Measurements from ENCODE around the gene CIART. TPM values are rescaled to one million over a fixed set of nuclear protein-coding genes. Genes with fewer than 3 reads are reported as not detected.

The CIART gene
- total RNA-seq, 4 donors from 2014 or later: 3.5 to 28.3 (median 14.2) TPM

DNA sequence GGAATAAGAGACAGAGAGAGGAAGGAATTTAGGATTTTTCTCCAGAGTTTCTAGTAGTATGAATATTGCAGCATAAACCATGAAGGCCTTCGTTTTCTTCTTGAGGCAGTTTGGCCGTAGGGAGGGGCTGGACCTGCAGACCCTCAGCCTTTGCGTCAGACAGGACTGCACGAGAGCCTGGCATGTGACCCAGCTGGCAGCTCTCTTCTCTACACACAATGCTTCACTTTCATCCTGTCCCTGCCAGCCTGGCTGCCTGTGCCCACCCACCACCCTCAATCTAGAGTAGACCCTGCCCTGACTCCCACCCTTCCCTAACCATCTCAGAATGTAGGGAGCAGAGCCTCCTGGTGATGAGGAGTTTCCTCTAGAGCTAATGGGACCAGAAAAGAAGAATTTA lies 23.1 kb upstream of the CIART start:
- no peak for ATAC-seq
- no peak for TF ChIP-seq POLR2A (IDR thresholded peaks at IDR 0.05)
- TF ChIP-seq, protein P1, sequence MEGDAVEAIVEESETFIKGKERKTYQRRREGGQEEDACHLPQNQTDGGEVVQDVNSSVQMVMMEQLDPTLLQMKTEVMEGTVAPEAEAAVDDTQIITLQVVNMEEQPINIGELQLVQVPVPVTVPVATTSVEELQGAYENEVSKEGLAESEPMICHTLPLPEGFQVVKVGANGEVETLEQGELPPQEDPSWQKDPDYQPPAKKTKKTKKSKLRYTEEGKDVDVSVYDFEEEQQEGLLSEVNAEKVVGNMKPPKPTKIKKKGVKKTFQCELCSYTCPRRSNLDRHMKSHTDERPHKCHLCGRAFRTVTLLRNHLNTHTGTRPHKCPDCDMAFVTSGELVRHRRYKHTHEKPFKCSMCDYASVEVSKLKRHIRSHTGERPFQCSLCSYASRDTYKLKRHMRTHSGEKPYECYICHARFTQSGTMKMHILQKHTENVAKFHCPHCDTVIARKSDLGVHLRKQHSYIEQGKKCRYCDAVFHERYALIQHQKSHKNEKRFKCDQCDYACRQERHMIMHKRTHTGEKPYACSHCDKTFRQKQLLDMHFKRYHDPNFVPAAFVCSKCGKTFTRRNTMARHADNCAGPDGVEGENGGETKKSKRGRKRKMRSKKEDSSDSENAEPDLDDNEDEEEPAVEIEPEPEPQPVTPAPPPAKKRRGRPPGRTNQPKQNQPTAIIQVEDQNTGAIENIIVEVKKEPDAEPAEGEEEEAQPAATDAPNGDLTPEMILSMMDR (IDR thresholded peaks at IDR 0.05): no peak
- no peak for TF ChIP-seq POLR2AphosphoS5 (IDR thresholded peaks at IDR 0.05)
- TF ChIP-seq EP300 (IDR thresholded peaks at IDR 0.05): no peak
- H3K36me3 ChIP-seq: peaks cover 0 to 3% of the 10 kb centered on the region in 2 donors
- H3K27me3 ChIP-seq: no peaks in the 10 kb centered on the region
- WGBS, 2 donors (ENCODE audit: low coverage in 1 of 2): 63% methylated on average over 4 of the region's 4 CpGs; no CpG with 5 or more reads in 1 of the 2 donors
- H3K4me3 ChIP-seq: no peak overlapping the region
- no peaks in the 10 kb centered on the region for H3K9me3 ChIP-seq
- peaks cover 0 to 51% (median 14%) of the 10 kb centered on the region in 3 donors for H3K4me1 ChIP-seq
- H3K27ac ChIP-seq: peak overlapping the region in 3 of 4 donors; percentile 21 to 82 (median 81)

DNA sequence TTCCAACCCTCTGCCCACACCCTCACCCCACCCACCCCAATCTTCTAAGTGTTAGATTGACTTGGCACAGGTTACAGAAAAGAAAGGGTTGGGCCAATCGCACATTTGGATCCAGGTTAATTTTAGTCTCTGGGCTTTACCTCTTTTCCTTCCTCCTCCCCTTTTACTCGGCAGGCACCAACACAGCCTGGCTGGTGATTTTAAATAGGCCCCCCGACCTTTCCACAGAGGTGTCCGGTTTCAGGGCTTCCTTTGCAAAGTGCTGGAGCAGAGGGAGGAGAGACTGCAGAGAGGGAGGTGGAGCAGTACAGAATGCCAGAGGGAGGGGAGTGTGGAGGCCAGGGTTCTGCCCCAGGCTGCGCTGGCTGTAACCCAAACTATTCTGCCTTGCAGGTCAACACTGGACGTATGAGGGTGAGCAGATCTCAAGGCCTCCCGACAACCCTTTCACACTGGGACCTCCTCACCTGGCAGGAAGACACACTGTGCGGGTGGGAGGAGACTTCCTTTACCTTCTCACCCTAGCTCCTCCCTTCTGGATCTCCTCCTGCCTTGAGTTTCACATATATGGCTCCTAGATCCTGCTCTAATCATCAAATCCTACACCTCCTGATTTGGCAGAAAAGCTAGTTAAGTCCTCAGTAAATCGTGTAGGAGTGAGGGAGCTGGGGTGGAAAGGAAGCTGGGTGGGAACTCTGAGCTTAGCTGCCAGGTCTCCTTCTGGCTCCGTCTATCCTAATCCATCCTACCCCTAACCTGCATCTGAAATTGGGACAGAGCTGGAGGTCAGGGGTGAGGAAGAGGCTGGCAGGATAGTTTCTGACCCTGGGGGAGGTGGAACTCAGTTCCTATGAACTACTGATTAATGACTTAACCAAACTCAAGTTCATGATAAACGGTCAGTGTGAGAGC lies 22.3 kb upstream of the CIART start:
- 16 to 22% methylated on average over 5 of the region's 11 CpGs for WGBS, 2 donors (ENCODE audit: low coverage in 1 of 2)
- Histone ChIP-seq H3K36me3 (peaks cover 0 to 11% of the 10 kb centered on the region in 2 donors), H3K4me3 (no peak overlapping the region), H3K9me3 (no peaks in the 10 kb centered on the region), H3K4me1 (peaks cover 0 to 51% (median 14%) of the 10 kb centered on the region in 3 donors), H3K27me3 (no peaks in the 10 kb centered on the region), H3K27ac (peak overlapping the region in 3 of 4 donors; percentile 21 to 82 (median 81))
- peak; percentile 19 for ATAC-seq
- TF ChIP-seq POLR2AphosphoS5 (IDR thresholded peaks at IDR 0.05) (no peak), POLR2A (IDR thresholded peaks at IDR 0.05) (no peak), EP300 (IDR thresholded peaks at IDR 0.05) (no peak)
- TF ChIP-seq, protein P1 (IDR thresholded peaks at IDR 0.05): no peak

DNA sequence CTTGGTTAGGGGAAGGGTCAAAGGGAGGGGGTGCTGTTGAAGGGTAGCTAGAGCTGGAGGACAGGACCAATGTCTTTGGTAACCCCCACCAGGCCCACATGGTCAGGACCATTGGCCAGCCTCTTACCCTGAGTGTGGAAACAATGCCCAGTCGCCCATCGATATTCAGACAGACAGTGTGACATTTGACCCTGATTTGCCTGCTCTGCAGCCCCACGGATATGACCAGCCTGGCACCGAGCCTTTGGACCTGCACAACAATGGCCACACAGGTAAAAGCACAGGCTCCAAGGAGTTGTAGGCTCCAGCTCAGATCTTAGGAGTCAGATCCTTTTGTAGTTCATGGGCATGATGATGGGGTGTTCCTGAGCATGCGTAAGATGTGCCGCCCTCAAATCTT lies 21.0 kb upstream of the CIART start:
- H3K9me3 ChIP-seq: no peaks in the 10 kb centered on the region
- TF ChIP-seq, protein P1 (IDR thresholded peaks at IDR 0.05): no peak
- TF ChIP-seq POLR2A (IDR thresholded peaks at IDR 0.05) (no peak), POLR2AphosphoS5 (IDR thresholded peaks at IDR 0.05) (no peak), EP300 (IDR thresholded peaks at IDR 0.05) (no peak)
- ATAC-seq: no peak
- no peaks in the 10 kb centered on the region for H3K27me3 ChIP-seq
- H3K4me1 ChIP-seq: peaks cover 0 to 44% (median 10%) of the 10 kb centered on the region in 3 donors
- WGBS, 2 donors (ENCODE audit: low coverage in 1 of 2): 92 to 100% methylated on average over 2 of the region's 6 CpGs
- peaks cover 0 to 24% of the 10 kb centered on the region in 2 donors for H3K36me3 ChIP-seq
- H3K27ac ChIP-seq: no peak overlapping the region
- H3K4me3 ChIP-seq: no peak overlapping the region

DNA sequence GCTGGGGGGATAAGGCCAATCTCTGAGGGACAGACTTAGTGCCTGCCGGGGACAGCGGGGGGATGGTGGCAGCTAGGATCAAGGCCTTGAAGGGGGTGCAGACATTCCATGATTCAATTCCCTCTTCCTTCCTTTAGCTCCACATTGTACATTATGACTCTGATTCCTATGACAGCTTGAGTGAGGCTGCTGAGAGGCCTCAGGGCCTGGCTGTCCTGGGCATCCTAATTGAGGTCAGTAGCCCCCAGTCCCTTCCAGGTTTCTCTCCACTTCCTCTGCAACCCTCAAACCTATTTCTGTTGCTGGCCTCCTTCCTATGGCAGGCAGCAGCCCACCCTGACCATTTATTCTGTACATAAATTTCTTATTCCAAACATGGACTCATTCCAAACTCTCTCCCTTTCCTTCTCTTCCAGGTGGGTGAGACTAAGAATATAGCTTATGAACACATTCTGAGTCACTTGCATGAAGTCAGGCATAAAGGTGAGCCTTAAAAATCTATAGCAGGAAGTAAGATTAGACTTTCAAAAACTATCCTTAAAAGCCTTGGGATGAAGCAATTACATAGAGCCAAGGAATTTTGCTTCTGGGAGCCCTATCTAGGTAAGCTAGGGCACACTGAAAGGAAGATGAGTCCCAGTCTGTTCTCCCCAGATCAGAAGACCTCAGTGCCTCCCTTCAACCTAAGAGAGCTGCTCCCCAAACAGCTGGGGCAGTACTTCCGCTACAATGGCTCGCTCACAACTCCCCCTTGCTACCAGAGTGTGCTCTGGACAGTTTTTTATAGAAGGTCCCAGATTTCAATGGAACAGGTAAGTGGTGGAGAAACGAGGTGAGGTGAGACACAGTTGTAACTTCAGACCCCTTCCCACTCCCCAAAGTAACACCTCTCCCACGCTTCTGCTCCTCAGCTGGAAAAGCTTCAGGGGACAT lies 19.7 kb upstream of the CIART start:
- Histone ChIP-seq H3K27me3 (no peaks in the 10 kb centered on the region), H3K4me3 (no peak overlapping the region), H3K9me3 (no peaks in the 10 kb centered on the region), H3K4me1 (peaks cover 2 to 44% (median 16%) of the 10 kb centered on the region in 3 donors), H3K27ac (no peak overlapping the region), H3K36me3 (peaks cover 0 to 36% of the 10 kb centered on the region in 2 donors)
- no peak for TF ChIP-seq EP300 (IDR thresholded peaks at IDR 0.05)
- no peak for TF ChIP-seq POLR2A (IDR thresholded peaks at IDR 0.05)
- WGBS, 2 donors (ENCODE audit: low coverage in 1 of 2): 89 to 93% methylated on average over 2 to 4 of the region's 6 CpGs
- ATAC-seq: no peak

DNA sequence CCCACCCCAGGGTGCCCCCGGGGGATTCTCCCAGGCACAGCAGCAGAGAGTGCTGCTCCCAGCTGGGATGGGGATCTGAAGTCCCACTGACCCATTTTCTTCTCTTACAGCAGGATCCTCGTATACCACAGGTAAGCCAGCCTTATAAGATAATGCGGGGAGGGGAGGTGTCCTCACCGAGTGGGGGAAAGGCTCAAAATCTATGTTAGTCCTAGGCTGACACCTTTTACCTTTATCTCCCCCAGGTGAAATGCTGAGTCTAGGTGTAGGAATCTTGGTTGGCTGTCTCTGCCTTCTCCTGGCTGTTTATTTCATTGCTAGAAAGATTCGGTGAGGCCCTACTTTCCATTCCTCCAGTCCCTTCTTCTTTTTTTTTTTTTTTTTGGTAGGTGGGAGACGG lies 18.8 kb upstream of the CIART start:
- ATAC-seq: no peak
- H3K9me3 ChIP-seq: no peaks in the 10 kb centered on the region
- peaks cover 0 to 36% of the 10 kb centered on the region in 2 donors for H3K36me3 ChIP-seq
- WGBS, 2 donors (ENCODE audit: low coverage in 1 of 2): 63 to 78% methylated on average over 5 of the region's 6 CpGs
- H3K27ac ChIP-seq: no peak overlapping the region
- H3K4me3 ChIP-seq: no peak overlapping the region
- peaks cover 3 to 41% (median 19%) of the 10 kb centered on the region in 3 donors for H3K4me1 ChIP-seq
- TF ChIP-seq, protein P1 (IDR thresholded peaks at IDR 0.05): no peak
- TF ChIP-seq POLR2AphosphoS5 (IDR thresholded peaks at IDR 0.05): no peak
- no peak for TF ChIP-seq POLR2A (IDR thresholded peaks at IDR 0.05)
- TF ChIP-seq EP300 (IDR thresholded peaks at IDR 0.05): no peak
- no peaks in the 10 kb centered on the region for H3K27me3 ChIP-seq
